Liver (tissue), 9 donors: ENCODE measurements around the gene USP35. TPM values are rescaled to one million over a fixed set of nuclear protein-coding genes. Genes with fewer than 3 reads are reported as not detected.

Experiments used
- DNase-seq: peaks from one replicate; pipeline ENCODE4 v3.0.0-alpha.2; 2017; ENCODE audit warnings: low spot score
- H3K27ac ChIP-seq, 2 donors: one replicate each; pipeline ENCODE4 v1.7.0; 2013; ENCODE audit warnings: inconsistent platforms in 2 of 2, low read length in 2 of 2, control low read depth in 1 of 2, low read depth in 1 of 2, mild to moderate bottlenecking in 1 of 2
- H3K27me3 ChIP-seq, 4 donors: one replicate each; pipeline versions ENCODE4 v1.6.1 to v1.7.0; 2013; ENCODE audit warnings: low read length in 3 of 4, inconsistent platforms in 1 of 4, mild to moderate bottlenecking in 1 of 4, moderate library complexity in 1 of 4; ENCODE audit not compliant: control insufficient read depth in 4 of 4, insufficient read depth in 4 of 4
- H3K36me3 ChIP-seq, 4 donors: one replicate each; pipeline versions ENCODE4 v1.6.1 to v1.7.0; 2013; ENCODE audit warnings: low read length in 3 of 4, mild to moderate bottlenecking in 3 of 4, low read depth in 1 of 4, moderate library complexity in 1 of 4; ENCODE audit not compliant: control insufficient read depth in 4 of 4, insufficient read depth in 3 of 4
- H3K4me1 ChIP-seq, 4 donors: one replicate each; pipeline versions ENCODE4 v1.6.1 to v1.7.0; 2013; ENCODE audit warnings: low read length in 3 of 4, mild to moderate bottlenecking in 3 of 4, moderate library complexity in 1 of 4; ENCODE audit not compliant: control insufficient read depth in 4 of 4, insufficient read depth in 4 of 4
- H3K4me3 ChIP-seq, 3 donors: one replicate each; pipeline versions ENCODE4 v1.6.1 to v1.7.0; 2013; ENCODE audit warnings: low read length in 3 of 3, control low read depth in 1 of 3, low read depth in 1 of 3, mild to moderate bottlenecking in 1 of 3
- H3K9ac ChIP-seq, 2 donors: one replicate each; pipeline ENCODE4 v1.7.0; 2013; ENCODE audit warnings: low read length in 2 of 2, mild to moderate bottlenecking in 2 of 2, moderate library complexity in 2 of 2, control low read depth in 1 of 2, low read depth in 1 of 2
- H3K9me3 ChIP-seq, 4 donors: one replicate each; pipeline versions ENCODE4 v1.6.1 to v1.7.0; 2013; ENCODE audit warnings: low read length in 3 of 4; ENCODE audit not compliant: control insufficient read depth in 4 of 4
- FOXA1 ChIP-seq: IDR thresholded peaks from 2 replicates; pipeline ENCODE4 v1.6.1; 2016; ENCODE audit warnings: antibody characterized with exemption
- FOXA2 ChIP-seq: IDR thresholded peaks from 2 replicates; pipeline ENCODE4 v1.6.1; 2016; ENCODE audit warnings: antibody characterized with exemption
- HNF4G ChIP-seq: IDR thresholded peaks from 2 replicates; pipeline ENCODE4 v1.6.1; 2016; ENCODE audit warnings: antibody characterized with exemption
- NR2F2 ChIP-seq: IDR thresholded peaks from 2 replicates; pipeline ENCODE4 v1.6.1; 2016; ENCODE audit warnings: antibody characterized with exemption
- polyA plus RNA-seq, 2 donors: library from polyadenylated mRNA; stranded (reverse) in 1 of 2; unstranded in 1 of 2; fragments of 200-250 nt in 1 of 2; fragments of >200 nt in 1 of 2; fragmentation: Nextera tagmentation in 1 of 2; extraction: Ambion mirVana in 1 of 2; gene quantifications; one replicate each; pipeline versions ENCODE4 v1.2.1 to v1.2.3, GENCODE V29; 2013 to 2015
- total RNA-seq, 2 donors: library from RNA; depleted of rRNA; stranded (reverse); fragments of >200 nt; gene quantifications; one replicate each; pipeline ENCODE4 v1.2.3, GENCODE V29; 2014
- TF ChIP-seq, protein P1 (sequence below): IDR thresholded peaks from 2 replicates; pipeline ENCODE4 v1.6.1; 2016; ENCODE audit warnings: antibody characterized with exemption
- donor health status: healthy.
- donor health status: healthy.
- donor health status: healthy.
- donor health status: healthy.
- donor health status: healthy.

USP35 gene
- total and polyA plus RNA-seq, 4 donors, result 2.3 to 11.0 (median 4.8) TPM

GRCh38 chr11:78262691-78263090, 74.0 kb downstream of the USP35 start:
- Histone ChIP-seq H3K36me3 (no peaks in the 10 kb centered on the region), H3K27me3 (no peaks in the 10 kb centered on the region), H3K4me1 (peaks cover 0 to 13% (median 5%) of the 10 kb centered on the region in 4 donors), H3K4me3 (no peak overlapping the region), H3K27ac (no peak overlapping the region), H3K9ac (no peak overlapping the region), H3K9me3 (no peaks in the 10 kb centered on the region)
- TF ChIP-seq NR2F2 (no peak), FOXA2 (no peak), FOXA1 (no peak), HNF4G (no peak)
- TF ChIP-seq, protein P1, sequence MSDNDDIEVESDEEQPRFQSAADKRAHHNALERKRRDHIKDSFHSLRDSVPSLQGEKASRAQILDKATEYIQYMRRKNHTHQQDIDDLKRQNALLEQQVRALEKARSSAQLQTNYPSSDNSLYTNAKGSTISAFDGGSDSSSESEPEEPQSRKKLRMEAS, result no peak
- DNase-seq, result no peak

Other genes starting within 250 kb of the USP35 start
- 10 to 100 TPM; 19.1 TPM for gene INTS4, start 194.3 kb upstream of the USP35 start, total RNA-seq
- gene INTS4, start 194.3 kb upstream of the USP35 start, polyA plus RNA-seq, result 10 to 100 TPM in 1 of 2 donors, 1 to 10 TPM in 1; 7.9 to 10.9 TPM
- gene KCTD14, start 165.6 kb upstream of the USP35 start, total RNA-seq, result 1 to 10 TPM in 1 of 2 donors, under 1 TPM in 1; 0.70 to 6.2 TPM
- 1 to 10 TPM; 7.2 to 7.3 TPM for gene KCTD14, start 165.6 kb upstream of the USP35 start, polyA plus RNA-seq
- 10 to 100 TPM in 1 of 2 donors, not detected in 1; 30.9 TPM for gene THRSP, start 125.1 kb upstream of the USP35 start, total RNA-seq
- gene THRSP, start 125.1 kb upstream of the USP35 start, polyA plus RNA-seq, result 10 to 100 TPM; 51.1 to 90.1 TPM
- 100 to 1,000 TPM in 1 of 2 donors, 10 to 100 TPM in 1; 86.9 to 142 TPM for gene NDUFC2, start 109.1 kb upstream of the USP35 start, total RNA-seq
- gene NDUFC2, start 109.1 kb upstream of the USP35 start, polyA plus RNA-seq, result 100 to 1,000 TPM; 256 to 783 TPM
- 10 to 100 TPM; 36.8 to 39.2 TPM for gene ALG8, start 49.3 kb upstream of the USP35 start, total RNA-seq
- 10 to 100 TPM; 29.4 to 46.0 TPM for gene ALG8, start 49.3 kb upstream of the USP35 start, polyA plus RNA-seq
- gene KCTD21, start 293 bp upstream of the USP35 start, total RNA-seq, result 10 to 100 TPM in 1 of 2 donors, 1 to 10 TPM in 1; 5.8 to 12.0 TPM
- 10 to 100 TPM in 1 of 2 donors, 1 to 10 TPM in 1; 6.3 to 12.6 TPM for gene KCTD21, start 293 bp upstream of the USP35 start, polyA plus RNA-seq
- 1 to 10 TPM; 3.4 to 3.6 TPM for gene GAB2, start 228.9 kb downstream of the USP35 start, total RNA-seq
- gene GAB2, start 228.9 kb downstream of the USP35 start, polyA plus RNA-seq, result 1 to 10 TPM; 1.3 to 1.7 TPM